Fibroblast of skin of right quadriceps (primary cell): Measurements from ENCODE around the gene GALM.
"Not testable (repeated sequence)": the region's sequence is repeated elsewhere in the genome, so short reads cannot be mapped to it uniquely, and the experiment has no call there.

ENCODE experiments used
- DNase-seq: peaks from one replicate; pipeline ENCODE4 v3.0.0-alpha.2; 2013

GALM gene

GRCh38 chr2:38744399-38744780 is 78.5 kb downstream of the GALM start:
- no peak for DNase-seq

DNA sequence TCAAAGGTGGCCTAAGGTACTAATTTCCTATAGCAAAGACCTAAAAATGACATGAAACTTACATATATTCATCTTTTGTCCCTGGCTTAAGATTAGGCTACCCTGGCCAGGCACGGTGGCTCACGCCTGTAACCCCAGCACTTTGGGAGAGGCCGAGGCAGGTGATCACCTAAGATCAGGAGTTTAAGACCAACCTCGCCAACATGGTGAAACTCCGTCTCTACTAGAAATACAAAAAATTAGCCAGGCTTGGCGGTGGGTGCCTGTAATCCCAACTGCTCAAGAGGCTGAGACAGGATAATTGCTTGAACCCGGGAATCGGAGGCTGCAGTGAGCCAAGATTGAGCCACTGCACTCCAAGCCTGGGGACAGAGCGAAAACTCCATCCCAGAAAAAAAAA is 79.4 kb downstream of the GALM start:
- no peak for DNase-seq

- no peak for DNase-seq
Observed at GRCh38 chr2:38747007-38747424, 81.1 kb downstream of the GALM start.

DNA sequence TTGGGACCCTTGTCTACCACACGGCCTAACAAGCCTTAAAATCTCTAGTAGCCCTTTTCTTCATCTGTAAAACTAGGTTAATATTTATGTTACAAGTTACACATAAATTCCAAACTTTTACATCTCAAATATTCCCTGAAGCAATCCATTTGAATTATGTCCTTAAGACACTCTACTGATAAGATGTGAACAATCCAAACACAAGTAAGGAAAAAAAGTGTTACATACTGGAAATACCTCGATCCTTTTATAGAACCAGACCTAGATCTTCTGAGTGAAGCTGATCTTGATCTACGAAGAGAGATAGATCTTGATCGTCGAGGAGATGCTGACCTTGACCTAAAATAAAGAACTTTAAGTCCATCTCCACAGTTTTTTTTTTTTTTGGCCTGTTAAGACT is 81.9 kb downstream of the GALM start:
- DNase-seq: no peak

GRCh38 chr2:38748391-38748790 is 82.5 kb downstream of the GALM start:
- no peak for DNase-seq

DNA sequence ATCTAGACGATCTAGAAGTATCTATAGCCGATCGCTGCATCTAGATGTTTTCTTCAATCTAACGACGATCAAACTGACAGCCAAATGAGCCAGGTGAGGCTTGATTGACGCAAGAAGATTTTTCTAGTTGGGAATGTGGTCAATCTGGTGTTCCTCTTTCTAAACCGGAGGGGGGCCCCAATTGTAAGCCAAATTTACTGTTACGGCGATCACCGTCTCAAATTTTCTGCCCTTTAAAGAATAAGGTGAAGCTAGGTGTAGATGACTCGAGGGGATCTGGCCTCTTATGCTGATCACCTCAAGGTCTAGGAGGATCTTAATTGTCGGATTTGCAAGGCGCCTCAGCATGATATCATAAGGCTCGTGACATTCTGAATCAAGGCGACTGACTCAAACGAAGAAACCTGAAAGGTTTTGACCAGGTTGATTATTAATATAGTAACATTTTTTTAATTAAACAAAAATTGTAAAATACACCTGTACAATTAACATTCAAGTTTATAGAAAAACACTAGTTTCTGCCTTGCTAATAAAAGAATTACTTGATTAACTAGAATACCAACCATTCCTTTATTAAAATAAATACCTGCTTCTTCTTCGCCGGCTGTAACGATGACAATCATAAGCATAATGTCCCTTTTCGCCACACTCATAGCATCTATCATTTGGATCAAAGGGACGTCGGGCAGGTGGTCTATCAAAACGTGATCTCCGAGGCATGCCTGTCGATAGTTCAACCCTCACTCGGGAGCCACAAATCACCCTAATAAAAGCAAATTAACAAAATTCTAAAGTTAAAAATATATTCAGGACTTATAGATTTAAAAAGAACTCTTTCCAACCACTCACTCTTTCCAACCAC is 83.3 kb downstream of the GALM start:
- DNase-seq: no peak

GRCh38 chr2:38750011-38750890 is 84.3 kb downstream of the GALM start:
- DNase-seq: peak; percentile 22

- DNase-seq: peak; percentile 100
Observed at GRCh38 chr2:38750891-38751595, 85.1 kb downstream of the GALM start, which contains the start of gene SRSF7. Gene SRSF7 (minus strand): TSS chr2:38751361. CDS start chr2:38751256, 105 bp downstream.

DNA sequence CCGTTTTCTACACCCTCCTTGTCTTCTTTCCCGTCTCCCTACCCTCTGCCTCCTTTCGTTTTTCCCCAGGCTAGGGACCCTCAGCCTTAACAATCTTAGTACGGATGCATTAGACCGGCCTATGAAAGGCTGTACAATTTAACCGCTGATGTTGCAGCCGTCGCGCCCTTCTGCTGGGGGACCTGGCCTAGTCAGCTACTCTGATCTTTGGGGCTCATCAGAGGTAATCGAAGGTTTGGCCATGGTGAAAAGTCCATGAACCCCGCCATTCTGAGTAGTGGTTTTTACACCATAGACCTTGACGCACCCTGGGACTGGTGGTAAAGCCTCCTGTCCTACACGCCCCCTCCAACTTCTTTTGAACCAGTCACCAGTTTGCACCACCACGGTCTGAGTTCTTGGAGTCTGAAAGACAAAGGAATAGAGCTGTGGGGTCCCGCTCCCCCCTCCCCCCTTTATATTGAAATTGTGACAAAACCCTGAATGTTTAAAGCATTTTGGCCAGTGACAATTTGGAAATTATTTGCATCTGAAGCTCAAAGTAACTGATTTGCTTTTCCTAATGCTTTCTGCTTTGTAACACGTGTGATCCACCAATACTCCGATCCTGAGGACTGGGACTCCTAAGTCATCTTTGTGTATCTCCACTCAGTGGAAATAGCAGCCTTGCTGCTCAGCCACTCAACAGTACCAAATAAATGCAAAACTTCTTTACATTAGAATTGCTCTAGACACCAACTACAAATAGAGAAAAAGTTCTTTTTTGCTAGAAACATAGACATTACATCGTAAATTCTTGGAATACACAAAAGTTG is 85.9 kb downstream of the GALM start:
- no peak for DNase-seq

DNA sequence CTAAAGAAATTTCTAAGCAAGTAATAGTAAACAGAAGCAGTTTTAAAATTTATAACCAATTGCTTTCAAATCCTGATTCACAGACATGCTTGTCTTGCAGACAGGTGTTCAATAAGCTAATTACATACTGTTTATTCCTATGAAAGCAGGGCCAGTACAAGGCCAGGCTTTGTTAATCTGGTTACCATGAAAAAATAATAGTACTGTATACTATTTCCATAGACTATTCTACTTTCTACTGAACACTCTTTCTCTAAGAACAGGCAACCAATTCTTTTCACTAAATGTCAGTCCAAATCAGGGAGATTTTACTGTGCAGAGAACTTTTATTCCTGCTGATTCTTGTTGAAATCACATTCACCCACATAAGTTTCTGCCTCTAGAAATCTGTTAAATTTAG is 88.1 kb downstream of the GALM start:
- DNase-seq: no peak

DNA sequence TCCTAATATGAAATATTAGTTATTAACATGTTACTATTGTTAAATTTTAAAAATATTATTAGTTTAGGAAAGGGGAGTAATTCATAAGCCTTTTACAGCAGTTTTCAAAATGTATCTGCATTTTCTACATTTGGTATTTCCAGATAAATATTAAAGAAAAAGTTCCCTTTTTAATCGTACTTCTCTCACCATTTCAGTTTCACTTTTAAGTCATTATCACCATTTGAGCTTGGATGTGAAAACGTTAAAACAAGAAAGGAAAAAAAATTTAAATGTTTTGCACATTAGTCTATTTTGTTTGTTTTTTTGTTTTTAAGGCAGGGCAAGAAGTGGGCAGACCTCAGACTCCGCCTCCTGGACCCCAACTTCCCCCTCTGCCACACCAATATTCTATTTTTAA is 88.6 kb downstream of the GALM start:
- no peak for DNase-seq

DNA sequence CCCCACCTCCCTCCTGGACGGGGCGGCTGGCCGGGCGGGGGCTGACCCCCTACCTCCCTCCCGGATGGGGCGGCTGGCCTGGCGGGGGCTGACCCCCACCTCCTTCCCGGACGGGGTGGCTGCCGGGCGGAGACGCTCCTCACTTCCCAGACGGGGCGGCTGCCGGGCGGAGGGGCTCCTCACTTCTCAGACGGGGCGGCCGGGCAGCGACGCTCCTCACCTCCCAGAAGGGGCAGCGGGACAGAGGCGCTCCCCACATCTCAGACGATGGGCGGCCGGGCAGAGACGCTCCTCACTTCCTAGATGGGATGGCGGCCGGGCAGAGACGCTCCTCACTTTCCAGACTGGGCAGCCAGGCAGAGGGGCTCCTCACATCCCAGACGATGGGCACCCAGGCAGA is 90.0 kb downstream of the GALM start:
- not testable (repeated sequence) for DNase-seq

- DNase-seq: no peak
Observed at GRCh38 chr2:38763228-38763627, 97.3 kb downstream of the GALM start.

GRCh38 chr2:38763728-38764127 is 97.8 kb downstream of the GALM start:
- no peak for DNase-seq

- DNase-seq: peak; percentile 87
Observed at GRCh38 chr2:38765149-38765548, 99.2 kb downstream of the GALM start.

GRCh38 chr2:38765551-38765950 is 99.6 kb downstream of the GALM start:
- no peak for DNase-seq

GRCh38 chr2:38771632-38772031 is 105.7 kb downstream of the GALM start:
- no peak for DNase-seq

DNA sequence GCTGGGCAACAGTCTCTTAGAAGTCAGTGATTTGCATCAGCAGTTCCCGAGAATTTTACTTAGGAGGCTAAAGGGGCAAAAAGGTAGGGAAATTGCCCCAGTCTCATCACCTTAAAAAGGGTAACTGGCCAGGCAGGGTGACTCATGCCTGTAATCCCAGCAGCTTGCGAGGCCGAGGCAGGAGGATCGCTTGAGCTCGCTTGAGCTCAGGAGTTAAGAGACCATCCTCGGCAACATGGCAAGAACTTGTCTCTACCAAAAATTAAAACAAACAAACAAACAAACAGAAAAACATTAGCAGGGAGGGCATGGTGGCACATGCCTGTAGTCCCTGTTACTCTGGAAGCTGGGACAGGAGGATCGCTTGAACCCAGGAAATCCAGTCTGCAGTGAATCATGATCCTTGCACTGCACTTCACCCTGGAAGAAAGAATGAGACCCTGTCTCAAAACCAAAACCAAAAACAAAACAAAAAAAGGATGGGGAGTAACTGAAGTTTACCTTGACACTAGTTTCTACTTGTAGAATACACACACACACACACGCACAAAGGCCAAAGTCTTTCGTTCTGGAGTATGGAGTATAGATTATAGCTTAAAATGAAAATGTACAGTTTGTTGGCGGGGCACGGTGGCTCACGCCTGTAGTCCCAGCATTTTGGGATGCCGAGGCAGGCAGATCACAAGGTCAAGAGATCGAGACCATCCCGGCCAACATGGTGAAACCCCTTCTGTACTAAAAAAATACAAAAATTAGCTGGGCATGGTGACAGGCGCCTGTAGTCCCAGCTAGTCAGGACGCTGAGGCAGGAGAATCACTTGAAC is 109.4 kb downstream of the GALM start:
- no peak for DNase-seq

DNA sequence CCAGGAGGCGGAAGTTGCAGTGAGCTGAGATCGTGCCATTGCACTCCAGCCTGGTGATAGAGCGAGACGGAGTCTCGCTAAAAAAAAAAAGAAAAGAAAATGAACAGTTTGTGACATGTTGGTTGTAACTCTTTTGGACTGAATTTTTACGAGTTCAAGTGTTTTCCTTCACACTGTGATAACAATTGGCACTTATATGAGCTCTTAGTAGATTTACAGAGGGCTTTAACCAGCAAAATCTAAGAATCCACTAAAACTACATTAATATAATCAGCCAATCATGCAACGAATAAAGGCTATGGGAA is 110.0 kb downstream of the GALM start:
- no peak for DNase-seq

DNA sequence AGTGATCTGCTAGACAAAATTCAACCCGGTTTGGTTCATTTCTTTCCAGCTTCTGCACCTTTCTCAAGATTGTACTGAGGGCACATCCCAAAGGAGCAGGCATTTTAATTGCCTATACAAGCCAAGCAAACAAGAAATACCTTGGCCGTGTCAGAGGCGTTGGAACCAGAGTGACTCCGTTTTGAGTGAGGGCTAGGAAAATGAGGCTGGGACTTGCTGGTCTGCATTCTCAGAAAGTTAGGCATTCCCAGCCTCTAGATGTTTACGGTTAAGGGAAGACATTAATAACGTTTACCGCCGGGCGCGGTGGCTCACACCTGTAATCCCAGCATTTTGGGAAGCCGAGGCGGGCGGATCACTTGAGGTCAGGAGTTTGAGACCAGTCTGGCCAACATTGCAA is 110.6 kb downstream of the GALM start:
- no peak for DNase-seq

- no peak for DNase-seq
Observed at GRCh38 chr2:38778687-38779082, 112.8 kb downstream of the GALM start.

DNA sequence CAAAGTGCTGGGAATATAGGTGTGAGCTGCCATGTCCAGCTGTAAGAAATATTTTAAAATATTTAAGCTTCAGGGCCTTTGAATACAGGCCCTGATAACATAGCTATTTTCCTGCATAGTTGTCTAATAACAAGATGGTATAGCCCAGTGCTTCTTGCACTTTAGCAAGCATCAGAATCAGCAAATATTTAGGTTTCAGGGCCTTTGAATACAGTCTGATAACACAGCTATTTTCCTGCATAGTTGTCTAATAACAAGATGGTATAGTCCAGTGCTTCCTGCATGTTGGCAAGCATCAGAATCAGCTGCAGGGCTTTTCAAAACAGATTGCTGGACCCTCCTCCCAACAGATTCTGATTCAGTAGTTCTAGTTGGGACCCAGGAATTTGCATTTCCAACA is 117.7 kb downstream of the GALM start:
- DNase-seq: no peak
